H1 (cell line): ENCODE measurements around the gene PRIMA1. TPM values are rescaled to one million over a fixed set of nuclear protein-coding genes. Genes with fewer than 3 reads are reported as not detected.

Experiments used
- CBX5 ChIP-seq: fragments of 300-800, 300-1000 bp; sonication (generic); IDR thresholded peaks from 2 replicates; pipeline ENCODE4 v1.7.1; 2016; ENCODE audit warnings: antibody characterized with exemption, low read length, low read depth
- CEBPB ChIP-seq: IDR thresholded peaks from 2 replicates; pipeline ENCODE4 v1.6.1; 2012; ENCODE audit warnings: low read depth, low read length
- SP2 ChIP-seq: IDR thresholded peaks from 2 replicates; pipeline ENCODE4 v1.6.1; 2012; ENCODE audit warnings: mild to moderate bottlenecking, low read length, inconsistent platforms
- TEAD4 ChIP-seq: IDR thresholded peaks from 2 replicates; pipeline ENCODE4 v1.6.1; 2012; ENCODE audit warnings: low read depth, low read length, inconsistent platforms, mixed read lengths
- polyA plus RNA-seq, 7 experiments: library from polyadenylated mRNA; depleted of rRNA in 3 of 7; stranded (reverse) in 5 of 7; unstranded in 2 of 7; fragments of >200 nt in 5 of 7; fragments of 200-250 nt in 2 of 7; gene quantifications; 1 replicate in 5 of 7; 2 replicates in 1 of 7; 4 replicates in 1 of 7; pipeline versions ENCODE4 v1.2.1 to v1.2.3, GENCODE V29; 2011 to 2013; ENCODE audit warnings: missing spikeins in 2 of 7, mixed read lengths in 2 of 7
- total RNA-seq: library from RNA; stranded (reverse); fragmentation: NEBNext Ultra II Directional; extraction: Animal tissue kit (Norgen Biotek cat#: 25700); gene quantifications from 2 replicates; pipeline ENCODE4 v1.2.1, GENCODE V29; 2021
- TF ChIP-seq, protein P1 (sequence below): fragments of 300-600 bp; sonication (generic); IDR thresholded peaks from 2 replicates; pipeline ENCODE4 v1.7.1; 2012; ENCODE audit warnings: low read length, moderate library complexity, mild to moderate bottlenecking, inconsistent platforms; ENCODE audit not compliant: insufficient replicate concordance

Gene PRIMA1
- total and polyA plus RNA-seq, 2 of the 8 experiments (the other 6 are each of a cell fraction or from before 2014, with no cell fraction given): 2.8 to 4.5 TPM

DNA sequence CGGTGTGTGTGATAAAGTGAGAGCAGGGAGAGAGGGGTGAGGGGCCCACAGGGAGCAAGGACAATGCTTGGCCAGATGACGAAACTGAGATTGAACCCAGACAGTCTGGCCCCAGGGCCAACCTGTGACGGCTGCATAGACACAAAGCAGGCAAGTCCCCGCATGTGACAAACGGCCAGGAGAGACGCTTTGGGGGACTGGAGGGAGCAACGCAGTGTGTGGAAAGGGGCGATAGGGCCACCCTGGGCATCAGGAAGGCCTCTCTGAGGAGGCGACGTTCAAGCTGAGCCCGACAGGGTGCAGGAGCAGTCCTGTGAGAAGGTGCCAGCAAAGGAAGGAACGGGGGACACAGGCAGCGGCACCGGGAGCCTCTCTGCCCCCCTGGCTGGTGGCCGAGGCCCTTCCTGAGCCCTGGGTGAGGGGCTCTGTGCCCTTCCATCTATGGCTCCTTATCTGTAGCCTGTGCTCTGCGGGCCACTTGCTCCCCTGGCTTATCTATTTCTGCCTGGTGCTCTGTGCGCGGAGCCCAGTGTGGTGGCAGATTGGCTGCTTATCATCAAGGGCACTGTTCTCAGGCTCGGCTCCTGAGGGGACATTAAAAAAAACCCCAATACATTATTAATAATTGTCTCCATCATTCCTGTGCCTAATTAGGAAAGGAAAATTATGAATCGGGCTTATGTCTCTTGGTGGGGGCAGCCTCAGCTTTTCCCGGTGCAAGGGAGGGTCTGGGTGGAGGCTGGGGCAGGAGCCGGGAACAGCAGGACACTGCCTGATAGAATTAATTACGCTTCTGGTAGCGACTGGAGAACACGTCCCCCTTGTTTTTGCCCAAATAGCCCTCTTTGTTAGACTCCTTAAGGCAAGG, 39.8 kb downstream of the PRIMA1 start (continued):
- TF ChIP-seq, protein P1, sequence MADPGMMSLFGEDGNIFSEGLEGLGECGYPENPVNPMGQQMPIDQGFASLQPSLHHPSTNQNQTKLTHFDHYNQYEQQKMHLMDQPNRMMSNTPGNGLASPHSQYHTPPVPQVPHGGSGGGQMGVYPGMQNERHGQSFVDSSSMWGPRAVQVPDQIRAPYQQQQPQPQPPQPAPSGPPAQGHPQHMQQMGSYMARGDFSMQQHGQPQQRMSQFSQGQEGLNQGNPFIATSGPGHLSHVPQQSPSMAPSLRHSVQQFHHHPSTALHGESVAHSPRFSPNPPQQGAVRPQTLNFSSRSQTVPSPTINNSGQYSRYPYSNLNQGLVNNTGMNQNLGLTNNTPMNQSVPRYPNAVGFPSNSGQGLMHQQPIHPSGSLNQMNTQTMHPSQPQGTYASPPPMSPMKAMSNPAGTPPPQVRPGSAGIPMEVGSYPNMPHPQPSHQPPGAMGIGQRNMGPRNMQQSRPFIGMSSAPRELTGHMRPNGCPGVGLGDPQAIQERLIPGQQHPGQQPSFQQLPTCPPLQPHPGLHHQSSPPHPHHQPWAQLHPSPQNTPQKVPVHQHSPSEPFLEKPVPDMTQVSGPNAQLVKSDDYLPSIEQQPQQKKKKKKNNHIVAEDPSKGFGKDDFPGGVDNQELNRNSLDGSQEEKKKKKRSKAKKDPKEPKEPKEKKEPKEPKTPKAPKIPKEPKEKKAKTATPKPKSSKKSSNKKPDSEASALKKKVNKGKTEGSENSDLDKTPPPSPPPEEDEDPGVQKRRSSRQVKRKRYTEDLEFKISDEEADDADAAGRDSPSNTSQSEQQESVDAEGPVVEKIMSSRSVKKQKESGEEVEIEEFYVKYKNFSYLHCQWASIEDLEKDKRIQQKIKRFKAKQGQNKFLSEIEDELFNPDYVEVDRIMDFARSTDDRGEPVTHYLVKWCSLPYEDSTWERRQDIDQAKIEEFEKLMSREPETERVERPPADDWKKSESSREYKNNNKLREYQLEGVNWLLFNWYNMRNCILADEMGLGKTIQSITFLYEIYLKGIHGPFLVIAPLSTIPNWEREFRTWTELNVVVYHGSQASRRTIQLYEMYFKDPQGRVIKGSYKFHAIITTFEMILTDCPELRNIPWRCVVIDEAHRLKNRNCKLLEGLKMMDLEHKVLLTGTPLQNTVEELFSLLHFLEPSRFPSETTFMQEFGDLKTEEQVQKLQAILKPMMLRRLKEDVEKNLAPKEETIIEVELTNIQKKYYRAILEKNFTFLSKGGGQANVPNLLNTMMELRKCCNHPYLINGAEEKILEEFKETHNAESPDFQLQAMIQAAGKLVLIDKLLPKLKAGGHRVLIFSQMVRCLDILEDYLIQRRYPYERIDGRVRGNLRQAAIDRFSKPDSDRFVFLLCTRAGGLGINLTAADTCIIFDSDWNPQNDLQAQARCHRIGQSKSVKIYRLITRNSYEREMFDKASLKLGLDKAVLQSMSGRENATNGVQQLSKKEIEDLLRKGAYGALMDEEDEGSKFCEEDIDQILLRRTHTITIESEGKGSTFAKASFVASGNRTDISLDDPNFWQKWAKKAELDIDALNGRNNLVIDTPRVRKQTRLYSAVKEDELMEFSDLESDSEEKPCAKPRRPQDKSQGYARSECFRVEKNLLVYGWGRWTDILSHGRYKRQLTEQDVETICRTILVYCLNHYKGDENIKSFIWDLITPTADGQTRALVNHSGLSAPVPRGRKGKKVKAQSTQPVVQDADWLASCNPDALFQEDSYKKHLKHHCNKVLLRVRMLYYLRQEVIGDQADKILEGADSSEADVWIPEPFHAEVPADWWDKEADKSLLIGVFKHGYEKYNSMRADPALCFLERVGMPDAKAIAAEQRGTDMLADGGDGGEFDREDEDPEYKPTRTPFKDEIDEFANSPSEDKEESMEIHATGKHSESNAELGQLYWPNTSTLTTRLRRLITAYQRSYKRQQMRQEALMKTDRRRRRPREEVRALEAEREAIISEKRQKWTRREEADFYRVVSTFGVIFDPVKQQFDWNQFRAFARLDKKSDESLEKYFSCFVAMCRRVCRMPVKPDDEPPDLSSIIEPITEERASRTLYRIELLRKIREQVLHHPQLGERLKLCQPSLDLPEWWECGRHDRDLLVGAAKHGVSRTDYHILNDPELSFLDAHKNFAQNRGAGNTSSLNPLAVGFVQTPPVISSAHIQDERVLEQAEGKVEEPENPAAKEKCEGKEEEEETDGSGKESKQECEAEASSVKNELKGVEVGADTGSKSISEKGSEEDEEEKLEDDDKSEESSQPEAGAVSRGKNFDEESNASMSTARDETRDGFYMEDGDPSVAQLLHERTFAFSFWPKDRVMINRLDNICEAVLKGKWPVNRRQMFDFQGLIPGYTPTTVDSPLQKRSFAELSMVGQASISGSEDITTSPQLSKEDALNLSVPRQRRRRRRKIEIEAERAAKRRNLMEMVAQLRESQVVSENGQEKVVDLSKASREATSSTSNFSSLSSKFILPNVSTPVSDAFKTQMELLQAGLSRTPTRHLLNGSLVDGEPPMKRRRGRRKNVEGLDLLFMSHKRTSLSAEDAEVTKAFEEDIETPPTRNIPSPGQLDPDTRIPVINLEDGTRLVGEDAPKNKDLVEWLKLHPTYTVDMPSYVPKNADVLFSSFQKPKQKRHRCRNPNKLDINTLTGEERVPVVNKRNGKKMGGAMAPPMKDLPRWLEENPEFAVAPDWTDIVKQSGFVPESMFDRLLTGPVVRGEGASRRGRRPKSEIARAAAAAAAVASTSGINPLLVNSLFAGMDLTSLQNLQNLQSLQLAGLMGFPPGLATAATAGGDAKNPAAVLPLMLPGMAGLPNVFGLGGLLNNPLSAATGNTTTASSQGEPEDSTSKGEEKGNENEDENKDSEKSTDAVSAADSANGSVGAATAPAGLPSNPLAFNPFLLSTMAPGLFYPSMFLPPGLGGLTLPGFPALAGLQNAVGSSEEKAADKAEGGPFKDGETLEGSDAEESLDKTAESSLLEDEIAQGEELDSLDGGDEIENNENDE: no peak
- TF ChIP-seq CBX5: no peak
- no peak for TF ChIP-seq CEBPB
- TF ChIP-seq SP2: no peak
- no peak for TF ChIP-seq TEAD4
